Measurements from ENCODE around the gene TLR2. TPM values are rescaled to one million over a fixed set of nuclear protein-coding genes. Genes with fewer than 3 reads are reported as not detected.

Gene TLR2
- total and polyA plus RNA-seq, 2 experiments from 2014 or later, result 0.63 to 1.2 TPM

DNA sequence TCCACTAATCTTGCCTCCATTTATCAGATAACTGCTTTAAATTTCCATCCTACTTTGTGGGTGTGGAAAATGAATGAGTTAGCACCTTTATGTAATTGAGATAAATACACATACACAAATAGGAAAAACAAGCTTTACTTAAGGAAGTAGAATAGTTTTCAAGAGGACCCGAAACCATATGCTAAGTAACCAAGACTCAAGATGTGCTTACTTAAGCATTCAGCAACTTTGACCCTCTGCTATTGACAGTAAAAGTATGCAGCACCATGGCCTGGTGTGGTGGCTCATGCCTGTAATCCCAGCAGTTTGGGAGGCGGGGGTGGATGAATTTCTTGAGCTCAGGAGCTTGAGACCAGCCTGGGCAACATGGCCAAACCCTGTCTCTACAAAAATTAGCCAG is 45.8 kb downstream of the TLR2 start:
- TF ChIP-seq JUNB (IDR thresholded peaks at IDR 0.05; ENCODE audit: unreplicated experiment), result no peak

DNA sequence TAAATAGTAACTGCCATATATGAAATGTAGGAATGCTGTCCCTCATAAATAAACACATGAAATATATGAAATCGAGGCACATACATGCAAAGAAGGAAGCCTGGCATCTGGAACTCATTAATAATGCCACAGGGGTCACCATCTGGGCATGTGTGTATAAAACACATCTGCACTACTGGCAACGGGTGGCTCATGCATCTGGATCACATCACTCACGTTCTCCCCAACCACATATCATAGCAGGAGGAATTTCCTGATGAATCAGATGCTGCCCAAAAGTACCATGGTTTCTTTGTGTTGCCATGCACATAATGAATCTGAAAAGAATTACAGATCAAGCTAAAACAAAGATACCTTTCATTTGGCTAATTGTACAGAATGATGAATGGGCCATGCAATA is 47.2 kb downstream of the TLR2 start:
- H3K9me3 Mint-ChIP-seq, result no peaks in the 10 kb centered on the region
- H3K27ac ChIP-seq (ENCODE audit: low read depth), result no peak overlapping the region
- DNase-seq (ENCODE audit: low spot score), result no peak
- TF ChIP-seq ZNF114 (CRISPR knock-in tag; IDR thresholded peaks at IDR 0.05) (no peak), ZNF331 (CRISPR knock-in tag; IDR thresholded peaks at IDR 0.05; ENCODE audit: low read depth) (no peak), EZH2 (IDR thresholded peaks at IDR 0.05; ENCODE audit: low read depth, unreplicated experiment) (no peak), NANOG (IDR thresholded peaks at IDR 0.05; ENCODE audit: borderline replicate concordance) (no peak), STAT1 (IDR thresholded peaks at IDR 0.05; ENCODE audit: unreplicated experiment) (no peak)
- TF ChIP-seq, protein P1, sequence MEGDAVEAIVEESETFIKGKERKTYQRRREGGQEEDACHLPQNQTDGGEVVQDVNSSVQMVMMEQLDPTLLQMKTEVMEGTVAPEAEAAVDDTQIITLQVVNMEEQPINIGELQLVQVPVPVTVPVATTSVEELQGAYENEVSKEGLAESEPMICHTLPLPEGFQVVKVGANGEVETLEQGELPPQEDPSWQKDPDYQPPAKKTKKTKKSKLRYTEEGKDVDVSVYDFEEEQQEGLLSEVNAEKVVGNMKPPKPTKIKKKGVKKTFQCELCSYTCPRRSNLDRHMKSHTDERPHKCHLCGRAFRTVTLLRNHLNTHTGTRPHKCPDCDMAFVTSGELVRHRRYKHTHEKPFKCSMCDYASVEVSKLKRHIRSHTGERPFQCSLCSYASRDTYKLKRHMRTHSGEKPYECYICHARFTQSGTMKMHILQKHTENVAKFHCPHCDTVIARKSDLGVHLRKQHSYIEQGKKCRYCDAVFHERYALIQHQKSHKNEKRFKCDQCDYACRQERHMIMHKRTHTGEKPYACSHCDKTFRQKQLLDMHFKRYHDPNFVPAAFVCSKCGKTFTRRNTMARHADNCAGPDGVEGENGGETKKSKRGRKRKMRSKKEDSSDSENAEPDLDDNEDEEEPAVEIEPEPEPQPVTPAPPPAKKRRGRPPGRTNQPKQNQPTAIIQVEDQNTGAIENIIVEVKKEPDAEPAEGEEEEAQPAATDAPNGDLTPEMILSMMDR (conservative IDR thresholded peaks at IDR 0.05; ENCODE audit: low read depth in 2 of 2), result no peak
- TF ChIP-seq, protein P2, sequence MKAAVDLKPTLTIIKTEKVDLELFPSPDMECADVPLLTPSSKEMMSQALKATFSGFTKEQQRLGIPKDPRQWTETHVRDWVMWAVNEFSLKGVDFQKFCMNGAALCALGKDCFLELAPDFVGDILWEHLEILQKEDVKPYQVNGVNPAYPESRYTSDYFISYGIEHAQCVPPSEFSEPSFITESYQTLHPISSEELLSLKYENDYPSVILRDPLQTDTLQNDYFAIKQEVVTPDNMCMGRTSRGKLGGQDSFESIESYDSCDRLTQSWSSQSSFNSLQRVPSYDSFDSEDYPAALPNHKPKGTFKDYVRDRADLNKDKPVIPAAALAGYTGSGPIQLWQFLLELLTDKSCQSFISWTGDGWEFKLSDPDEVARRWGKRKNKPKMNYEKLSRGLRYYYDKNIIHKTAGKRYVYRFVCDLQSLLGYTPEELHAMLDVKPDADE (IDR thresholded peaks at IDR 0.05), result no peak
- TF ChIP-seq, protein P3, sequence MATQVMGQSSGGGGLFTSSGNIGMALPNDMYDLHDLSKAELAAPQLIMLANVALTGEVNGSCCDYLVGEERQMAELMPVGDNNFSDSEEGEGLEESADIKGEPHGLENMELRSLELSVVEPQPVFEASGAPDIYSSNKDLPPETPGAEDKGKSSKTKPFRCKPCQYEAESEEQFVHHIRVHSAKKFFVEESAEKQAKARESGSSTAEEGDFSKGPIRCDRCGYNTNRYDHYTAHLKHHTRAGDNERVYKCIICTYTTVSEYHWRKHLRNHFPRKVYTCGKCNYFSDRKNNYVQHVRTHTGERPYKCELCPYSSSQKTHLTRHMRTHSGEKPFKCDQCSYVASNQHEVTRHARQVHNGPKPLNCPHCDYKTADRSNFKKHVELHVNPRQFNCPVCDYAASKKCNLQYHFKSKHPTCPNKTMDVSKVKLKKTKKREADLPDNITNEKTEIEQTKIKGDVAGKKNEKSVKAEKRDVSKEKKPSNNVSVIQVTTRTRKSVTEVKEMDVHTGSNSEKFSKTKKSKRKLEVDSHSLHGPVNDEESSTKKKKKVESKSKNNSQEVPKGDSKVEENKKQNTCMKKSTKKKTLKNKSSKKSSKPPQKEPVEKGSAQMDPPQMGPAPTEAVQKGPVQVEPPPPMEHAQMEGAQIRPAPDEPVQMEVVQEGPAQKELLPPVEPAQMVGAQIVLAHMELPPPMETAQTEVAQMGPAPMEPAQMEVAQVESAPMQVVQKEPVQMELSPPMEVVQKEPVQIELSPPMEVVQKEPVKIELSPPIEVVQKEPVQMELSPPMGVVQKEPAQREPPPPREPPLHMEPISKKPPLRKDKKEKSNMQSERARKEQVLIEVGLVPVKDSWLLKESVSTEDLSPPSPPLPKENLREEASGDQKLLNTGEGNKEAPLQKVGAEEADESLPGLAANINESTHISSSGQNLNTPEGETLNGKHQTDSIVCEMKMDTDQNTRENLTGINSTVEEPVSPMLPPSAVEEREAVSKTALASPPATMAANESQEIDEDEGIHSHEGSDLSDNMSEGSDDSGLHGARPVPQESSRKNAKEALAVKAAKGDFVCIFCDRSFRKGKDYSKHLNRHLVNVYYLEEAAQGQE (IDR thresholded peaks at IDR 0.05; ENCODE audit: unreplicated experiment), result no peak

More for the DNA sequence above, 45.8 kb downstream of the TLR2 start:
- H3K9me2 ChIP-seq (ENCODE audit: insufficient read depth), result no peaks in the 10 kb centered on the region
- Mint-ChIP-seq H3K27ac (no peak overlapping the region), H3K27me3 (ENCODE audit: insufficient read depth, low read depth, poor library complexity) (no peaks in the 10 kb centered on the region), H3K4me1 (peaks cover 6% of the 10 kb centered on the region; the same call in 2 of the 3 replicates), H3K36me3 (ENCODE audit: low read depth) (no peaks in the 10 kb centered on the region), H3K4me3 (no peak overlapping the region), H3K9me3 (no peaks in the 10 kb centered on the region)
- DNase-seq (ENCODE audit: low spot score) (peak; percentile 17), ATAC-seq (no peak)
- no peaks in the 10 kb centered on the region for H3F3A ChIP-seq (replicated peaks; ENCODE audit: low read depth)
- peaks cover 10% of the 10 kb centered on the region for H3K4me1 ChIP-seq (ENCODE audit: insufficient read depth)
- no peak overlapping the region for H3K4me3 ChIP-seq
- H3K27ac ChIP-seq (ENCODE audit: low read depth), result no peak overlapping the region
- H3K4me2 ChIP-seq, result no peak overlapping the region
- no peaks in the 10 kb centered on the region for H3K79me2 ChIP-seq (replicated peaks; ENCODE audit: insufficient read depth)
- 0 out of 2 replicates have a peak, but pooled peaks cover 2% of the 10 kb centered on the region for H4K20me1 ChIP-seq (replicated peaks; ENCODE audit: insufficient read depth)
- no peak overlapping the region for H2AFZ ChIP-seq
- no peaks in the 10 kb centered on the region for H3K27me3 ChIP-seq (ENCODE audit: insufficient read depth)
- no peaks in the 10 kb centered on the region for H3K36me3 ChIP-seq (ENCODE audit: insufficient read depth)

More for the DNA sequence above, 47.2 kb downstream of the TLR2 start:
- Mint-ChIP-seq H3K4me3 (no peak overlapping the region), H3K27me3 (ENCODE audit: insufficient read depth, low read depth, poor library complexity) (no peaks in the 10 kb centered on the region), H3K27ac (0 out of 2 replicates have a peak overlapping the region, but pooled peaks have one; percentile 0), H3K36me3 (ENCODE audit: low read depth) (no peaks in the 10 kb centered on the region), H3K4me1 (peaks cover 6% of the 10 kb centered on the region; the same call in 2 of the 3 replicates)
- Histone ChIP-seq H3K4me3 (no peak overlapping the region), H2AFZ (no peak overlapping the region), H3K27me3 (ENCODE audit: insufficient read depth) (no peaks in the 10 kb centered on the region), H4K20me1 (replicated peaks; ENCODE audit: insufficient read depth) (0 out of 2 replicates have a peak, but pooled peaks cover 2% of the 10 kb centered on the region), H3K4me2 (no peak overlapping the region), H3K79me2 (replicated peaks; ENCODE audit: insufficient read depth) (no peaks in the 10 kb centered on the region), H3F3A (replicated peaks; ENCODE audit: low read depth) (no peaks in the 10 kb centered on the region), H3K9me2 (ENCODE audit: insufficient read depth) (no peaks in the 10 kb centered on the region), H3K4me1 (ENCODE audit: insufficient read depth) (peaks cover 10% of the 10 kb centered on the region), H3K36me3 (ENCODE audit: insufficient read depth) (no peaks in the 10 kb centered on the region)
- no peak for ATAC-seq

All from GM23338 (cell line).